Activated T-cell treated with anti-CD3 and anti-CD28 coated beads, Interleukin-2, amount 50 U/mL, for 48 hours (primary cell): ENCODE measurements around the gene NSUN7.
"Not testable (repeated sequence)": the region's sequence is repeated elsewhere in the genome, so short reads cannot be mapped to it uniquely, and the experiment has no call there.

Experiments used
- DNase-seq, 2 experiments: peaks; one replicate each; pipeline ENCODE4 v3.0.0-alpha.2; 2020

NSUN7 gene

GRCh38 chr4:40749717-40750460 is at the start of gene NSUN7:
Gene NSUN7, plus strand, starts transcription at chr4:40749955. Its CDS starts 739 bp downstream, at chr4:40750694.
- peak; percentile 37 to 57 for DNase-seq

GRCh38 chr4:40702137-40702799 is 47.5 kb upstream of the NSUN7 start:
- no peak for DNase-seq

GRCh38 chr4:40702800-40703151 is 47.0 kb upstream of the NSUN7 start:
- DNase-seq = peak; percentile 60 to 70

- DNase-seq = no peak
Observed at GRCh38 chr4:40704073-40704472, 45.7 kb upstream of the NSUN7 start.

- DNase-seq = no peak
Observed at GRCh38 chr4:40710484-40711254, 39.1 kb upstream of the NSUN7 start.

GRCh38 chr4:40713001-40713400 is 36.8 kb upstream of the NSUN7 start:
- DNase-seq = not testable (repeated sequence)

- no peak for DNase-seq
Observed at GRCh38 chr4:40713798-40714197, 36.0 kb upstream of the NSUN7 start.

GRCh38 chr4:40718586-40718985 is 31.2 kb upstream of the NSUN7 start:
- DNase-seq = no peak

GRCh38 chr4:40719008-40719623 is 30.6 kb upstream of the NSUN7 start:
- no peak for DNase-seq

- no peak for DNase-seq
Observed at GRCh38 chr4:40720351-40720750, 29.4 kb upstream of the NSUN7 start.

- no peak for DNase-seq
Observed at GRCh38 chr4:40720916-40721315, 28.8 kb upstream of the NSUN7 start.

GRCh38 chr4:40721730-40722171 is 28.0 kb upstream of the NSUN7 start:
- DNase-seq = no peak

- DNase-seq = peak in 1 of 2 experiments; percentile 42
Observed at GRCh38 chr4:40722576-40723161, 27.1 kb upstream of the NSUN7 start.

- DNase-seq = no peak
Observed at GRCh38 chr4:40723728-40724127, 26.0 kb upstream of the NSUN7 start.

- no peak for DNase-seq
Observed at GRCh38 chr4:40728333-40728732, 21.4 kb upstream of the NSUN7 start.

GRCh38 chr4:40729555-40729954 is 20.2 kb upstream of the NSUN7 start:
- DNase-seq = no peak

- no peak for DNase-seq
Observed at GRCh38 chr4:40730091-40730679, 19.6 kb upstream of the NSUN7 start.

GRCh38 chr4:40731361-40731760 is 18.4 kb upstream of the NSUN7 start:
- DNase-seq = no peak

GRCh38 chr4:40731792-40732245 is 17.9 kb upstream of the NSUN7 start:
- no peak for DNase-seq

GRCh38 chr4:40733752-40734151 is 16.0 kb upstream of the NSUN7 start:
- DNase-seq = no peak

- no peak for DNase-seq
Observed at GRCh38 chr4:40734497-40734896, 15.3 kb upstream of the NSUN7 start.

GRCh38 chr4:40736910-40737309 is 12.8 kb upstream of the NSUN7 start:
- DNase-seq = no peak
